Vagina (tissue), 2 donors: ENCODE measurements around the gene GLUL. TPM values are rescaled to one million over a fixed set of nuclear protein-coding genes. Genes with fewer than 3 reads are reported as not detected.

Experiments
- DNase-seq, 2 donors: peaks; one replicate each; pipeline ENCODE4 v3.0.0-alpha.2; 2017; ENCODE audit errors: extremely low spot score in 2 of 2
- H3K27ac ChIP-seq: fragments of 200-600 bp; sonication (generic); one replicate; pipeline ENCODE4 v1.5.1; 2019
- H3K27me3 ChIP-seq: fragments of 200-600 bp; sonication (generic); one replicate; pipeline ENCODE4 v1.5.1; 2019
- H3K36me3 ChIP-seq, 2 donors: fragments of 200-600 bp; sonication (generic); one replicate each; pipeline ENCODE4 v1.5.1; 2017 to 2019
- H3K4me1 ChIP-seq: fragments of 200-600 bp; sonication (generic); one replicate; pipeline ENCODE4 v1.5.1; 2019
- H3K4me3 ChIP-seq, 2 donors: fragments of 200-600 bp; sonication (generic); 1 replicate in 1 of 2; 2 replicates in 1 of 2; pipeline ENCODE4 v1.5.1; 2016 to 2019
- H3K9me3 ChIP-seq: fragments of 200-600 bp; sonication (generic); one replicate; pipeline ENCODE4 v1.5.1; 2019
- CTCF ChIP-seq, 3 experiments: fragments of 450-650 bp in 2 of 3; fragments of 200-600 bp in 1 of 3; sonication (generic) in 1 of 3; IDR thresholded peaks; one replicate each; pipeline ENCODE4 v1.5.1; 2017 to 2019; ENCODE audit warnings: antibody characterized with exemption in 3 of 3, mild to moderate bottlenecking in 2 of 3, moderate library complexity in 2 of 3
- POLR2A ChIP-seq, 2 donors: fragments of 450-650 bp; IDR thresholded peaks; one replicate each; pipeline ENCODE4 v1.6.1; 2017; ENCODE audit warnings: antibody characterized with exemption in 2 of 2, mild to moderate bottlenecking in 2 of 2, moderate library complexity in 2 of 2
- POLR2AphosphoS5 ChIP-seq, 2 donors: sonication (generic); formaldehyde crosslinking; IDR thresholded peaks; one replicate each; pipeline ENCODE4 v1.9.0; 2017; ENCODE audit warnings: antibody characterized with exemption in 2 of 2, mild to moderate bottlenecking in 2 of 2, low read depth in 1 of 2; ENCODE audit not compliant: insufficient read depth in 1 of 2
- intact Hi-C: fragments of 100-400 bp; cut with DNase I; formaldehyde crosslinking; loops from one replicate; pipeline ENCODE4 v1.15.1; 2023
- total RNA-seq: library from RNA; depleted of rRNA; stranded (reverse); fragments of >200 nt; gene quantifications from one replicate; pipeline ENCODE4 v1.2.3, GENCODE V29; 2016

Gene GLUL
- total RNA-seq, 1 donor from 2014 or later = 2,462 TPM

DNA sequence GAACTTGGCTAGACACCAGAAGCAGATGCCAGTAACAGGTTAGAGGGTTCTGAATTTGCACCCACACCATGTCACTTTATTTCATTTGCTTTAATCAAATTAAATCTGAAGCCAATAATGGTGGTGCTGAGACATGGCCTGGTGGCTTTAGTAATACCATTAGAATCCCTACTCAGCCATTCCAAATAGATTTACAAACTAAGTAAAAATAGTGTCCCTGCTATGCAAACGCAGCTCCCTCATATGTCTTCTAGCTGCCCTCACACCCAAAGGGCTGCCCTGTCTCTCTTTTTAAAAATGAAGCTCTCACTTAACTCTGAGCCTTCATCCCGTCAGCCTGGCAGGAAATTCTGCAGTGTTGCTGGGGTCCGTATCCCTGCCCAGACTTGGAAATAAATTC, 21.1 kb downstream of the GLUL start:
- Histone ChIP-seq H3K27ac (no peak overlapping the region), H3K9me3 (no peaks in the 10 kb centered on the region), H3K36me3 (no peaks in the 10 kb centered on the region), H3K4me3 (no peak overlapping the region), H3K4me1 (no peaks in the 10 kb centered on the region), H3K27me3 (no peaks in the 10 kb centered on the region)
- TF ChIP-seq POLR2AphosphoS5 (IDR thresholded peaks at IDR 0.05; ENCODE audit: insufficient read depth in 1 of 2, low read depth in 1 of 2) = no peak
- no peak for TF ChIP-seq POLR2A (IDR thresholded peaks at IDR 0.05)
- no peak for TF ChIP-seq CTCF (IDR thresholded peaks at IDR 0.05)
- DNase-seq = no peak
- intact Hi-C loops = loop anchor here (10.0 kb wide), 1 partner anchor 1826 kb away; no protein-coding TSS in a partner anchor

DNA sequence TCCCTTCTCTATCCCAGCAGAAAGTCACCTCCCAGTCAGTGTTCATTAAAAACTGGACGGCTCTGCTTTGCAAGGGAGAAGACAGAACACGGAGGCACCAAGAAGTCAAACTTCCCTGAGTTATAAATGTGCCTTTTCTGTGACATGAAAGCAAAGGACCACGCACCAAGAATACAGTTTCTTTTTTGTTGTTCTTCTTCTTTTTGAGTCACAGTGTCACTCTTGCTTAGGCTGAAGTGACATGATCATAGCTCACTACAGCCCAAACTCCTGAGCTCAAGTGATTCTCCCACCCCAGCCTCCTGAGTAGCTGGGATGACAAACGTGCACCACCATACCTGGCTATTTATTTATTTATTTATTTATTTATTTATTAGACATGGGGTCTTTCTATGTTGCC, 22.7 kb downstream of the GLUL start:
- H3K36me3 ChIP-seq = no peaks in the 10 kb centered on the region
- no peak overlapping the region for H3K4me3 ChIP-seq
- no peaks in the 10 kb centered on the region for H3K27me3 ChIP-seq
- H3K27ac ChIP-seq = no peak overlapping the region
- no peaks in the 10 kb centered on the region for H3K9me3 ChIP-seq
- TF ChIP-seq POLR2AphosphoS5 (IDR thresholded peaks at IDR 0.05; ENCODE audit: insufficient read depth in 1 of 2, low read depth in 1 of 2) (no peak), POLR2A (IDR thresholded peaks at IDR 0.05) (no peak), CTCF (IDR thresholded peaks at IDR 0.05) (no peak)
- DNase-seq = no peak
- intact Hi-C loops = no loop called here
- H3K4me1 ChIP-seq = no peaks in the 10 kb centered on the region

GRCh38 chr1:182368358-182368757, 23.2 kb downstream of the GLUL start:
- intact Hi-C loops = no loop called here
- H3K36me3 ChIP-seq = no peaks in the 10 kb centered on the region
- H3K4me3 ChIP-seq = no peak overlapping the region
- no peaks in the 10 kb centered on the region for H3K27me3 ChIP-seq
- H3K9me3 ChIP-seq = no peaks in the 10 kb centered on the region
- DNase-seq = no peak
- TF ChIP-seq POLR2A (IDR thresholded peaks at IDR 0.05) = no peak
- TF ChIP-seq POLR2AphosphoS5 (IDR thresholded peaks at IDR 0.05; ENCODE audit: insufficient read depth in 1 of 2, low read depth in 1 of 2) = no peak
- no peak for TF ChIP-seq CTCF (IDR thresholded peaks at IDR 0.05)
- H3K4me1 ChIP-seq = no peaks in the 10 kb centered on the region
- H3K27ac ChIP-seq = no peak overlapping the region

- Histone ChIP-seq H3K36me3 (no peaks in the 10 kb centered on the region), H3K9me3 (no peaks in the 10 kb centered on the region), H3K27ac (no peak overlapping the region), H3K27me3 (no peaks in the 10 kb centered on the region), H3K4me3 (no peak overlapping the region), H3K4me1 (no peaks in the 10 kb centered on the region)
- DNase-seq = no peak
- intact Hi-C loops = no loop called here
- TF ChIP-seq POLR2A (IDR thresholded peaks at IDR 0.05) (no peak), CTCF (IDR thresholded peaks at IDR 0.05) (no peak), POLR2AphosphoS5 (IDR thresholded peaks at IDR 0.05; ENCODE audit: insufficient read depth in 1 of 2, low read depth in 1 of 2) (no peak)
Observed at GRCh38 chr1:182367926-182368325, 23.7 kb downstream of the GLUL start.

DNA sequence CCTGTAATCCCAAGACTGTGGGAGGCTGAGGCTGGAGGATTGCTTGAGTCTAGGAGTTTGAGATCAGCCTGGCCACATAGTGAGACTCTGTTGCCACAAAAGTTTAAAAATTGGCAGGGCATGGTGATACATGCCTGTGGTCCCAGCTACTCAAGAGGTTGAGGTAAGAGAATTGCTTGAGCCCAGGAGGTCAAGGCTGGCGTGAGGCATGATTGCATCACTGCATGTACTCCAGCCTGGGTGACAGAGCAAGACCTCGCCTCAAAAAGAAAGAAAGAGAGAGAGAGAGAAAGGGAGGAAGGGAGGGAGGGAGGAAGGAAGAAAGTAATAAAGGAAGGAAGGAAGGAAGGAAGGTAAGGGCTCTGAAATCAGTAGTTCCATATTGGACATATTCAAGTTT, 25.0 kb downstream of the GLUL start:
- Histone ChIP-seq H3K36me3 (no peaks in the 10 kb centered on the region), H3K27ac (no peak overlapping the region), H3K4me3 (no peak overlapping the region), H3K27me3 (no peaks in the 10 kb centered on the region), H3K9me3 (no peaks in the 10 kb centered on the region), H3K4me1 (no peaks in the 10 kb centered on the region)
- intact Hi-C loops = no loop called here
- TF ChIP-seq CTCF (IDR thresholded peaks at IDR 0.05) = no peak
- TF ChIP-seq POLR2A (IDR thresholded peaks at IDR 0.05) = no peak
- no peak for TF ChIP-seq POLR2AphosphoS5 (IDR thresholded peaks at IDR 0.05; ENCODE audit: insufficient read depth in 1 of 2, low read depth in 1 of 2)
- DNase-seq = no peak
